CD4-positive, alpha-beta T cell (primary cell): ENCODE data around the gene SPRR1A. TPM values are rescaled to one million over a fixed set of nuclear protein-coding genes. Genes with fewer than 3 reads are reported as not detected.

Experiments used
- ATAC-seq: fragments of 200-7000 bp; cut with Tn5 transposase; one replicate; pipeline ENCODE4 v1.10.0; 2022; ENCODE audit warnings: mild to moderate bottlenecking; ENCODE audit not compliant: poor library complexity
- CTCF ChIA-PET: fragments of 350-600 bp; sonication (Branson Sonifier 250); formaldehyde crosslinking; loops from one replicate; lab custom pipeline; 2021; ENCODE audit warnings: antibody characterized with exemption, inconsistent platforms; lab: Charles Lee
- POLR2A ChIA-PET: fragments of 350-600 bp; sonication (Branson Sonifier 250); formaldehyde crosslinking; loops from one replicate; lab custom pipeline; 2021; ENCODE audit warnings: antibody characterized with exemption, inconsistent platforms; lab: Charles Lee
- DNase-seq, 14 experiments: peaks; one replicate each; pipeline ENCODE4 v3.0.0-alpha.2; 2013 to 2020; ENCODE audit warnings: mixed read lengths in 2 of 14
- H3K27ac ChIP-seq, 2 donors: one replicate each; pipeline versions ENCODE4 v1.5.1 to v1.7.0; 2013; ENCODE audit warnings: low read length in 2 of 2, low read depth in 1 of 2, mild to moderate bottlenecking in 1 of 2
- H3K27me3 ChIP-seq, 2 experiments: 1 replicate in 1 of 2; 2 replicates in 1 of 2; pipeline versions ENCODE4 v1.6.1 to v1.7.0; 2013; ENCODE audit warnings: low read length in 2 of 2, control low read depth in 1 of 2, mild to moderate bottlenecking in 1 of 2, moderate library complexity in 1 of 2; ENCODE audit not compliant: insufficient read depth in 2 of 2, control insufficient read depth in 1 of 2
- H3K36me3 ChIP-seq: one replicate; pipeline ENCODE4 v1.6.1; 2013; ENCODE audit warnings: low read length, control low read depth; ENCODE audit not compliant: insufficient read depth
- H3K4me1 ChIP-seq: one replicate; pipeline ENCODE4 v1.6.1; 2013; ENCODE audit warnings: low read length, control low read depth; ENCODE audit not compliant: insufficient read depth
- H3K4me3 ChIP-seq: one replicate; pipeline ENCODE4 v1.5.1; 2013; ENCODE audit warnings: mild to moderate bottlenecking, low read length, moderate library complexity
- H3K9me3 ChIP-seq, 2 experiments: 1 replicate in 1 of 2; 2 replicates in 1 of 2; pipeline versions ENCODE4 v1.6.1 to v1.7.0; 2013; ENCODE audit warnings: low read length in 2 of 2, mild to moderate bottlenecking in 2 of 2, control low read depth in 1 of 2, moderate library complexity in 1 of 2; ENCODE audit not compliant: control insufficient read depth in 1 of 2, insufficient read depth in 1 of 2
- H3K27ac Mint-ChIP-seq: one replicate; pipeline ENCODE4 v1.8.0; 2020; ENCODE audit warnings: mixed read lengths
- H3K27me3 Mint-ChIP-seq: one replicate; pipeline ENCODE4 v1.8.0; 2021; ENCODE audit warnings: mixed read lengths
- H3K36me3 Mint-ChIP-seq: one replicate; pipeline ENCODE4 v1.8.0; 2021; ENCODE audit warnings: low read depth, mixed read lengths
- H3K4me1 Mint-ChIP-seq: one replicate; pipeline ENCODE4 v1.8.0; 2021; ENCODE audit warnings: low read depth, mixed read lengths
- H3K4me3 Mint-ChIP-seq: one replicate; pipeline ENCODE4 v1.8.0; 2020; ENCODE audit warnings: mild to moderate bottlenecking, mixed read lengths
- H3K9me3 Mint-ChIP-seq: one replicate; pipeline ENCODE4 v1.8.0; 2020; ENCODE audit warnings: mixed read lengths
- CTCF ChIP-seq: fragments of 200-600 bp; IDR thresholded peaks from one replicate; pipeline ENCODE4 v1.8.0; 2022; ENCODE audit warnings: antibody characterized with exemption, mild to moderate bottlenecking
- intact Hi-C, 2 experiments: fragments of 100-400 bp; cut with DNase I in 1 of 2; cut with micrococcal nuclease in 1 of 2; formaldehyde crosslinking; loops; one replicate each; pipeline versions ENCODE4 v1.15.1 to v1.9.0; 2023 to 2025; cut with DNase I, micrococcal nuclease
- total RNA-seq, 174 experiments: library from RNA in 2 of 174; stranded (reverse) in 2 of 174; gene quantifications; one replicate each; pipeline ENCODE4 v1.2.3 and lab custom pipeline; 2021 to 2026

SPRR1A gene
- total RNA-seq, 2 experiments from 2014 or later = not detected

- Mint-ChIP-seq H3K27me3 (peaks cover 34% of the 10 kb centered on the region), H3K4me3 (no peak overlapping the region), H3K36me3 (no peaks in the 10 kb centered on the region), H3K9me3 (no peaks in the 10 kb centered on the region), H3K4me1 (no peaks in the 10 kb centered on the region), H3K27ac (no peak overlapping the region)
- Histone ChIP-seq H3K27ac (no peak overlapping the region), H3K4me1 (no peaks in the 10 kb centered on the region), H3K4me3 (no peak overlapping the region), H3K27me3 (no peaks in the 10 kb centered on the region), H3K36me3 (no peaks in the 10 kb centered on the region), H3K9me3 (no peaks in the 10 kb centered on the region)
- ATAC-seq (no peak), DNase-seq (no peak)
- ChIA-PET CTCF (no interaction called here), POLR2A (no interaction called here)
- no peak for TF ChIP-seq CTCF
- intact Hi-C loops = no loop called here
These were observed 44.9 kb downstream of the SPRR1A start for GRCh38 chr1:153028766-153029165.

- ChIA-PET CTCF (no interaction called here), POLR2A (no interaction called here)
- H3K4me3 ChIP-seq = no peak within 1 kb of the TSS
- TF ChIP-seq CTCF = no peak
- no peak within 1 kb of the TSS for H3K27ac ChIP-seq
- no peak for ATAC-seq
- no peaks in the 10 kb centered on the region for H3K9me3 Mint-ChIP-seq
- H3K4me1 ChIP-seq = no peaks in the 10 kb centered on the region
- H3K4me3 Mint-ChIP-seq = no peak within 1 kb of the TSS
- H3K4me1 Mint-ChIP-seq = no peaks in the 10 kb centered on the region
- no peaks in the 10 kb centered on the region for H3K36me3 Mint-ChIP-seq
- H3K27ac Mint-ChIP-seq = no peak within 1 kb of the TSS
- H3K36me3 ChIP-seq = no peaks in the 10 kb centered on the region
- intact Hi-C loops = no loop called here
- H3K27me3 ChIP-seq = no peaks in the 10 kb centered on the region
- H3K27me3 Mint-ChIP-seq = peaks cover 34% of the 10 kb centered on the region
- no peak for DNase-seq
- no peaks in the 10 kb centered on the region for H3K9me3 ChIP-seq
These were observed 47.0 kb downstream of the SPRR1A start, which contains the start of gene SPRR1B for GRCh38 chr1:153030895-153031294. Gene SPRR1B, plus strand, starts transcription at chr1:153031203. Its CDS starts 1,143 bp downstream, at chr1:153032346.

- Mint-ChIP-seq H3K27ac (no peak overlapping the region), H3K4me1 (no peaks in the 10 kb centered on the region), H3K36me3 (no peaks in the 10 kb centered on the region), H3K27me3 (peaks cover 29% of the 10 kb centered on the region), H3K9me3 (no peaks in the 10 kb centered on the region), H3K4me3 (no peak overlapping the region)
- H3K36me3 ChIP-seq = no peaks in the 10 kb centered on the region
- ChIA-PET CTCF (no interaction called here), POLR2A (no interaction called here)
- intact Hi-C loops = no loop called here
- TF ChIP-seq CTCF = no peak
- no peak overlapping the region for H3K4me3 ChIP-seq
- no peaks in the 10 kb centered on the region for H3K9me3 ChIP-seq
- DNase-seq = no peak
- ATAC-seq = no peak
- no peak overlapping the region for H3K27ac ChIP-seq
- H3K4me1 ChIP-seq = no peaks in the 10 kb centered on the region
- H3K27me3 ChIP-seq = no peaks in the 10 kb centered on the region
These were observed 48.2 kb downstream of the SPRR1A start for GRCh38 chr1:153032073-153032472.
